Hematopoietic multipotent progenitor cell treated with erythropoietin and hydrocortisone succinate and interleukin-3 and kit ligand, for 15 days (in vitro differentiated cells): ENCODE measurements around the gene EXOSC1.
"Not testable (repeated sequence)": the region's sequence is repeated elsewhere in the genome, so short reads cannot be mapped to it uniquely, and the experiment has no call there.

Experiments
- DNase-seq: peaks from one replicate; pipeline ENCODE4 v3.0.0-alpha.2; 2015; ENCODE audit warnings: low spot score

Gene EXOSC1

DNA sequence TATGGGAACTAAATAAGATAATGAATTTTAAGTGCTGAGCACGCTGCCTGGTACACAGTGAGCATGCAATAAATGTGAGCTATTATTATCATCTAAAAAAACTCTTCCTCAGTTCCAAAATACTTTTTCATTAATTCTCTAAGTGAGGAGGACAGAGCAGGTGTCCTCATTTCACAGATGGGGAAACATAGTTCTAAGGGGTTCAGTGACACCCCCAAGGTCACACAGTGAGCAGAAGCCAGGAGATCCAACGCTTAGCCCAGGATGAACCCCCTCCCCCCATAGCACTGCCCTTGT lies 37.9 kb downstream of the EXOSC1 start:
- no peak for DNase-seq

DNA sequence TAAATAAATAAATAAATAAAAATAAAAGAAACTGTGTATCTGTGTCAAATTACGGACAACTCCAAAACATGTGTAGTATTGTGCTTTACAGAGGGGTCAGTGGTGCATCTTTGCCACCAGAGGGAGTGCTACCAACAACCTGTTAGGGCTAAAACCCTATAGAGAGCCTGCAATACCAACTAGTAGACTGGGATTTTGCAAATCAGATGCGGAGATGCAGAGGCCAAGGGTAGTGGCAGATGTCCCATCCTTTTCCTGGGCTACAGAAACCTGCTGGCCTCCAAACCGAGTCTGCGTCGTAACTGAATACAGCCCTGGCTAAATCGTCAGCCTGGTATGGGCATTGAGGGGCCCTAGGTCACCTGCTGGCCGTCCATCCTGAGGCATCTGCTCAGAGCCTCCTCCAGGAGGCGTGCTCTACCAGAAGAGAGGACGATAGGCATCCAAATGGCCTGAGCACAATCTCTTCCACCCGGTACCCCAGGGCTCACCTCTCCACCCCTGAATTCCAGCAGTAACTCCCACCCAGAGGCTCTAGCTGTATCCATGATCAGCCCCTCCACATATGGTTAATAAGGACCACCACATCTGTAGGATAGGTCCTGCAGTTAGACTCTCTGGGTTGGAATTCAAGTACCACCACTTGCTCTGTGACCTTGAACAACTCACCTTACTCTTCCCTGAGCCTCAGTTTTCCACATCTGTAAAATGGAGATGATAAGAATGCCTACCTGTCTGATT lies 38.4 kb downstream of the EXOSC1 start:
- DNase-seq = peak; percentile 75

GRCh38 chr10:97406483-97406882 lies 39.3 kb downstream of the EXOSC1 start:
- not testable (repeated sequence) for DNase-seq

GRCh38 chr10:97406064-97406463 lies 39.7 kb downstream of the EXOSC1 start:
- DNase-seq = no peak

- DNase-seq = no peak
Observed at GRCh38 chr10:97404044-97404443, 41.8 kb downstream of the EXOSC1 start.

DNA sequence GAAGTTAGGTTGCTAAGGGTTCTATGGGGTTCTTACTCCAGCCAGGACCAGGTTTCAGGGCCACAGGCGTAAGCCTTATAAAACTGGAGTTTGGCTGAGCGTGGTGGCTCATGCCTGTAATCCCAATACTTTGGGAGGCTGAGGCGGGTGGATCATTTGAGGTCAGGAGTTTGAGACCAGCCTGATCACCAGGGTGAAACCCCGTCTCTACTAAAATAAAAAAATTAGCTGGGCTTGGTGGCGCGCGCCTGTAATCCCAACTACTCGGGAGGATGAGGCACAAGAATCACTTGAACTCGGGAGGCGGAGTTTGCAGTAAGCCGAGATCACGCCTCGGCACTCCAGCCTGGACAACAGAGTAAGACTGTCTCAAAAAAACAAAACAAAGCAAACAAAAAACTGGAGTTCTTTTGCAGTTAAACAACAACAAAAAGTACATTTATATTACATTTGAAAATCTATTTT lies 44.3 kb downstream of the EXOSC1 start:
- no peak for DNase-seq

- DNase-seq = peak; percentile 96
Observed at GRCh38 chr10:97400665-97401454, 44.9 kb downstream of the EXOSC1 start, which contains the start of gene RRP12. RRP12 (minus strand) TSS chr10:97401340; CDS start chr10:97401231, 109 bp downstream.

DNA sequence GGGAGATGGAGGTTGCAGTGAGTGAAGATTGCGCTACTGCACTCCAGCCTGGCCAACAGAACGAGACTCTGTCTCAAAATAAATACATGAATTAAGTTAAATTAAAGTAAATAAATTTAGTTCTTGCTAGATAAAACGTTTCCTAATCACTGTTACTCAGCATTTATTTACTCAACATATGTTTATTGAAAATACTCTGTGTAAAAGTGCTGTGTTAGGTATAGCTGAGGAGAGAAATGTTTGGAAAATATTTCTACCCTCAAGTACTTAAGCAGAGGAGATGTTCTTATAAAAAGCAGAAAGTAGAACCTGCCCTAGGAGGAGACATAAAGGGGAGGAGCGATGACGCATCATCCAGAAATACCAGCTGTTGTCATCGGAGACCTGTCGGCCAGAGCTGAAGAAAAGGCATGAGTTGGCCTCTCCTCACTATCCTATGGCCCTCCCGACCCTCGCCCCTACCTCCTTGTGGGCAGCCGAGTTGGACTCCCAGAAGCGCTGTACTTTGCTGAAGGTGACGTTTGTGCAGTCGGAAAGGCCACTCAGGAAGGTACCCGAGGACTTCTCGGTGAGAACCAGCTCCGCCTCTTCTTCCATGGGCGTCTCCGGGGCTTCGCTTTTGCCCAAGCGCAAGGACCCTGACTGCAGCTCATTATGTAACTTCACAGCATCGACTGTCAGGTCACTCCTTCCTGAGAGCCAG lies 45.8 kb downstream of the EXOSC1 start:
- DNase-seq = peak; percentile 63

DNA sequence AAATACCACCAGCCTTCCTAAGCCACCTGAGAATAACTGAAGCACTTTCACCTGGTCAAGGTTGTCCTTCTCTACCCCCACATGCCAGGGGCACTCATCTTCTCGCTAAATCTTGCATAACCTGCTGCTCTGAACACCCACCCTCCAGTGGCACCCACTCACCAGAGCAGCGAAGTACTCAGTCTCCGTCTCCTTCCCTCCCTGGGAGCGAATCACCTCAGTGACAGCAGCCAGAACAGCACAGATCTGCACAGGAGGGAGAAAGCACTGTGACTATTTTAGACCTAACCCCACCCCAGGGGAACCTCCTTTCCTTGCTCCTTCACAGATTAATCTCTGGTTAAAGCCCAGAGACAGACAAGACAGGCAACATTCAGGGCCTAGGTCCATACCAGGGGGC lies 49.8 kb downstream of the EXOSC1 start:
- DNase-seq = no peak

DNA sequence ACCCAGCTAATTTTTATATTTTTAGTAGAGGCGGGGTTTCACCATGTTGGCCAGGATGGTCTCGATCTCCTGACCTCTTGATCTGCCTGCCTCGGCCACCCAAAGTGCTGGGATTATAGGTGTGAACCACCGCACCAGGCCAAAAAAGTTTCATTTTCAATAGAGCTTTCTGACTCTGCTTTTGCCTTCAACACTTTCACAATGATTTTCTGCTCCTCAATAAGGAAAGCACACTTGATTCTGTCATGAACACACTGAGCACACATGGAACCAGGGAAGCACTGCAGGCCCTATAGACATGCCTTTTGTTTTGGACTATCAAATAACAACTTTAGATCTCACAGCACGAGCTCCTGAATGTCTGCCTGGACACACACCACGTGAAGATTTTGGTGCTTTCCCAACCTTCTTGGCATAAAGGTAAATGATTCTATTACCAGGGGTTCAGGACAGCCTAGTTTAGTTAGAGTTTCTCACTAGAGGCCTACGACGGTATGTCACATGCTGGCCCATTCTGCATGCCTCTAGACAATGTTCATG lies 52.7 kb downstream of the EXOSC1 start:
- no peak for DNase-seq

- DNase-seq = no peak
Observed at GRCh38 chr10:97390091-97390490, 55.7 kb downstream of the EXOSC1 start.

DNA sequence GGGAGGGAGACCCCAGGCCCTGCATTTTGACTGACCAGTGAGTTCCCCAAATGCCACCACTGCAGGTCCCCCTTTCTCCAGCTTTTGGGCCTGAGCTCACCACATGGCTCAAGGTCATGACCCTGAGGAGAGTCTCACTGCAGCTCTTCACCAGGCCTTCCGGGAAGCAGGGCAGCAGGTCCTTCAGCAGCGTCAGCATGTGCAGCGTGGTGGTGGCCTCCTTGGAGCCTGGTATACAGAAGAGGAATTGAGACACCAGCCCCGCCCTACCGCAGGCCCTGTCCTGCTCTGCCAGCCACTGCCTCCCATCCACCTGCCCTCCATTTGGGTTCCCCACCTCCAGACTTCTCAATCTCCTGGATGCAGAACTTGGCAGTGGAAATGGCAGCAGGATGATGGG lies 57.7 kb downstream of the EXOSC1 start:
- no peak for DNase-seq
